Neural progenitor cell (in vitro differentiated cells): Measurements from ENCODE around the gene PODNL1. TPM values are rescaled to one million over a fixed set of nuclear protein-coding genes. Genes with fewer than 3 reads are reported as not detected.

Experiments used
- DNase-seq: peaks from one replicate; pipeline ENCODE4 v3.0.0-alpha.2; 2016; ENCODE audit warnings: low spot score
- H2AFZ ChIP-seq: fragments of 200-600 bp; sonication (generic); replicated peaks from 2 replicates; pipeline ENCODE4 v1.6.1; 2016; ENCODE audit warnings: antibody characterized with exemption
- H3F3A ChIP-seq: fragments of 200-600 bp; sonication (generic); 2 replicates; pipeline ENCODE4 v1.6.1; 2016; ENCODE audit warnings: antibody characterized with exemption, low read depth
- H3K27ac ChIP-seq: fragments of 200-600 bp; sonication (generic); 2 replicates; pipeline ENCODE4 v1.5.1; 2016; ENCODE audit warnings: mild to moderate bottlenecking
- H3K27me3 ChIP-seq: fragments of 200-600 bp; sonication (generic); 2 replicates; pipeline ENCODE4 v1.6.1; 2016; ENCODE audit warnings: mild to moderate bottlenecking, moderate library complexity
- H3K36me3 ChIP-seq: fragments of 200-600 bp; sonication (generic); 2 replicates; pipeline ENCODE4 v1.5.1; 2016
- H3K4me1 ChIP-seq: fragments of 200-600 bp; sonication (generic); 2 replicates; pipeline ENCODE4 v1.6.1; 2016; ENCODE audit warnings: mixed run types
- H3K4me2 ChIP-seq: fragments of 200-600 bp; sonication (generic); 2 replicates; pipeline ENCODE4 v1.6.1; 2016
- H3K4me3 ChIP-seq: fragments of 200-600 bp; sonication (generic); 2 replicates; pipeline ENCODE4 v1.5.1; 2016
- H3K79me2 ChIP-seq: fragments of 200-600 bp; sonication (generic); 2 replicates; pipeline ENCODE4 v1.6.1; 2016; ENCODE audit warnings: low read depth
- H3K9ac ChIP-seq: fragments of 200-600 bp; sonication (generic); 2 replicates; pipeline ENCODE4 v1.6.1; 2016
- H3K9me3 ChIP-seq: fragments of 200-600 bp; sonication (generic); 2 replicates; pipeline ENCODE4 v1.5.1; 2016; ENCODE audit warnings: low read depth
- H4K20me1 ChIP-seq: fragments of 200-600 bp; sonication (generic); 2 replicates; pipeline ENCODE4 v1.6.1; 2016; ENCODE audit warnings: low read depth
- H3K27ac Mint-ChIP-seq: 3 replicates; pipeline ENCODE4 v1.8.0; 2021; ENCODE audit warnings: mixed read lengths
- H3K27me3 Mint-ChIP-seq: 2 replicates; pipeline ENCODE4 v1.8.0; 2022; ENCODE audit warnings: low read depth, mild to moderate bottlenecking, inconsistent platforms, moderate library complexity, mixed read lengths; ENCODE audit not compliant: insufficient read depth
- H3K36me3 Mint-ChIP-seq: 3 replicates; pipeline ENCODE4 v1.8.0; 2021; ENCODE audit warnings: mixed read lengths
- H3K4me1 Mint-ChIP-seq: 3 replicates; pipeline ENCODE4 v1.8.0; 2021; ENCODE audit warnings: mixed read lengths
- H3K4me3 Mint-ChIP-seq: 3 replicates; pipeline ENCODE4 v1.8.0; 2021; ENCODE audit warnings: mild to moderate bottlenecking, moderate library complexity, mixed read lengths
- H3K9me3 Mint-ChIP-seq: 3 replicates; pipeline ENCODE4 v1.8.0; 2020; ENCODE audit warnings: mixed read lengths
- CTCF ChIP-seq: fragments of 200-600 bp; sonication (generic); IDR thresholded peaks from 2 replicates; pipeline ENCODE4 v1.5.1; 2017; ENCODE audit warnings: antibody characterized with exemption, mild to moderate bottlenecking
- EZH2 ChIP-seq: fragments of 200-600 bp; sonication (generic); IDR thresholded peaks from 2 replicates; pipeline ENCODE4 v1.6.1; 2017; ENCODE audit warnings: antibody characterized with exemption, mild to moderate bottlenecking, moderate library complexity
- EZH2phosphoT487 ChIP-seq: fragments of 200-600 bp; sonication (generic); IDR thresholded peaks from 2 replicates; pipeline ENCODE4 v1.6.1; 2017; ENCODE audit warnings: antibody characterized with exemption
- total RNA-seq: library from RNA; depleted of rRNA; stranded (reverse); fragments of >200 nt; gene quantifications from 2 replicates; pipeline ENCODE4 v1.2.3, GENCODE V29; 2015; ENCODE audit warnings: low replicate concordance

PODNL1 gene
- total RNA-seq, 1 donor from 2014 or later = not detected

GRCh38 chr19:13961826-13962698 lies 23.8 kb upstream of the PODNL1 start:
- Mint-ChIP-seq H3K4me3 (no peak overlapping the region), H3K27me3 (peaks cover 7% of the 10 kb centered on the region), H3K4me1 (peaks cover 5% of the 10 kb centered on the region), H3K9me3 (no peaks in the 10 kb centered on the region), H3K27ac (no peak overlapping the region), H3K36me3 (peaks cover 16% of the 10 kb centered on the region)
- Histone ChIP-seq H3K9me3 (no peaks in the 10 kb centered on the region), H3K9ac (no peak overlapping the region), H3K4me1 (peaks cover 12% of the 10 kb centered on the region), H4K20me1 (peaks cover 28% of the 10 kb centered on the region), H3F3A (peaks cover 4% of the 10 kb centered on the region), H3K27ac (no peak overlapping the region), H3K4me3 (peak overlapping the region; percentile 7), H3K79me2 (no peaks in the 10 kb centered on the region), H3K36me3 (no peaks in the 10 kb centered on the region), H3K4me2 (peak overlapping the region; percentile 67), H3K27me3 (peaks cover 16% of the 10 kb centered on the region), H2AFZ (no peak overlapping the region)
- DNase-seq = peak; percentile 77
- TF ChIP-seq CTCF (no peak), EZH2phosphoT487 (no peak), EZH2 (no peak)

- Mint-ChIP-seq H3K4me3 (no peak overlapping the region), H3K27me3 (peaks cover 7% of the 10 kb centered on the region)
- no peaks in the 10 kb centered on the region for H3K36me3 ChIP-seq
These were observed 22.9 kb upstream of the PODNL1 start for GRCh38 chr19:13960863-13961784.

More at GRCh38 chr19:13960863-13961784, 22.9 kb upstream of the PODNL1 start:
- H3K9me3 Mint-ChIP-seq = no peaks in the 10 kb centered on the region
- H3K4me1 Mint-ChIP-seq = peaks cover 5% of the 10 kb centered on the region
- no peak for DNase-seq
- H3K27ac ChIP-seq = no peak overlapping the region
- H3K4me3 ChIP-seq = no peak overlapping the region
- no peak overlapping the region for H3K27ac Mint-ChIP-seq
- H4K20me1 ChIP-seq = peaks cover 28% of the 10 kb centered on the region
- H3K36me3 Mint-ChIP-seq = peaks cover 16% of the 10 kb centered on the region
- no peak overlapping the region for H3K9ac ChIP-seq
- peaks cover 16% of the 10 kb centered on the region for H3K27me3 ChIP-seq
- no peak overlapping the region for H3K4me2 ChIP-seq
- H3F3A ChIP-seq = peaks cover 4% of the 10 kb centered on the region
- no peaks in the 10 kb centered on the region for H3K9me3 ChIP-seq
- no peaks in the 10 kb centered on the region for H3K79me2 ChIP-seq
- H3K4me1 ChIP-seq = peaks cover 12% of the 10 kb centered on the region
- TF ChIP-seq EZH2 = no peak
- no peak for TF ChIP-seq EZH2phosphoT487
- no peak for TF ChIP-seq CTCF
- H2AFZ ChIP-seq = no peak overlapping the region
